Astrocyte (in vitro differentiated cells and primary cell): ENCODE data around the gene ZFPM1. TPM values are rescaled to one million over a fixed set of nuclear protein-coding genes. Genes with fewer than 3 reads are reported as not detected.

Source experiments
- DNase-seq: peaks from one replicate; pipeline ENCODE4 v3.0.0-alpha.2; 2010; ENCODE audit warnings: low read depth
- FAIRE-seq: peaks from 2 replicates; lab custom pipeline; 2011; peaks lifted over from hg19 to GRCh38; lab: Jason Lieb, UNC
- H2AFZ ChIP-seq: 2 replicates; pipeline ENCODE4 v1.6.0; 2012; ENCODE audit warnings: low read depth, low read length, inconsistent platforms
- H3K27ac ChIP-seq: 2 replicates; pipeline ENCODE4 v1.5.1; 2011; ENCODE audit warnings: low read depth, low read length, inconsistent platforms
- H3K27me3 ChIP-seq: 2 replicates; pipeline ENCODE4 v1.6.0; 2011; ENCODE audit warnings: low read length, inconsistent platforms; ENCODE audit not compliant: insufficient read depth
- H3K36me3 ChIP-seq: 2 replicates; pipeline ENCODE4 v1.5.1; 2011; ENCODE audit warnings: low read length, inconsistent platforms; ENCODE audit not compliant: insufficient read depth
- H3K4me1 ChIP-seq: 2 replicates; pipeline ENCODE4 v1.5.1; 2011; ENCODE audit warnings: low read length, inconsistent platforms; ENCODE audit not compliant: insufficient read depth
- H3K4me2 ChIP-seq: 2 replicates; pipeline ENCODE4 v1.6.0; 2012; ENCODE audit warnings: low read length, inconsistent platforms
- H3K4me3 ChIP-seq: 2 replicates; pipeline ENCODE4 v1.5.1; 2011; ENCODE audit warnings: low read depth, mild to moderate bottlenecking, low read length, inconsistent platforms; ENCODE audit not compliant: insufficient read depth
- H3K79me2 ChIP-seq: 2 replicates; pipeline ENCODE4 v1.6.0; 2012; ENCODE audit warnings: mild to moderate bottlenecking, low read length, inconsistent platforms; ENCODE audit not compliant: insufficient read depth
- H3K9ac ChIP-seq: 2 replicates; pipeline ENCODE4 v1.6.0; 2012; ENCODE audit warnings: mild to moderate bottlenecking, low read length, inconsistent platforms
- H3K9me3 ChIP-seq: 2 replicates; pipeline ENCODE4 v1.5.1; 2012; ENCODE audit warnings: low read depth, mild to moderate bottlenecking, low read length, inconsistent platforms; ENCODE audit not compliant: insufficient read depth
- H4K20me1 ChIP-seq: 2 replicates; pipeline ENCODE4 v1.6.0; 2012; ENCODE audit warnings: low read length, inconsistent platforms; ENCODE audit not compliant: insufficient read depth
- H3K27ac Mint-ChIP-seq: one replicate; pipeline ENCODE4 v1.8.0; 2021; ENCODE audit warnings: mild to moderate bottlenecking, mixed read lengths; ENCODE audit not compliant: unreplicated experiment
- H3K27me3 Mint-ChIP-seq: one replicate; pipeline ENCODE4 v1.8.0; 2021; ENCODE audit warnings: low read depth, mixed read lengths; ENCODE audit not compliant: unreplicated experiment
- H3K36me3 Mint-ChIP-seq: one replicate; pipeline ENCODE4 v1.8.0; 2021; ENCODE audit warnings: low read depth, mixed read lengths; ENCODE audit not compliant: unreplicated experiment
- H3K4me1 Mint-ChIP-seq: one replicate; pipeline ENCODE4 v1.8.0; 2021; ENCODE audit warnings: low read depth, mixed read lengths; ENCODE audit not compliant: unreplicated experiment
- H3K4me3 Mint-ChIP-seq: one replicate; pipeline ENCODE4 v1.8.0; 2021; ENCODE audit warnings: mild to moderate bottlenecking, moderate library complexity, mixed read lengths; ENCODE audit not compliant: unreplicated experiment
- H3K9me3 Mint-ChIP-seq: one replicate; pipeline ENCODE4 v1.8.0; 2021; ENCODE audit warnings: mild to moderate bottlenecking, mixed read lengths; ENCODE audit not compliant: unreplicated experiment
- EZH2 ChIP-seq: IDR thresholded peaks from 2 replicates; pipeline ENCODE4 v1.6.1; 2012; ENCODE audit warnings: mild to moderate bottlenecking, low read length, inconsistent platforms; ENCODE audit not compliant: insufficient read depth
- total RNA-seq: library from RNA; stranded (reverse); gene quantifications from 2 replicates; pipeline ENCODE4 v1.2.1, GENCODE V29; 2021
- TF ChIP-seq, protein P1 (sequence below): IDR thresholded peaks from 2 replicates; pipeline ENCODE4 v1.5.1; 2011; ENCODE audit warnings: low read depth, mild to moderate bottlenecking, inconsistent platforms, low read length, moderate library complexity; ENCODE audit not compliant: insufficient read depth

The ZFPM1 gene
- total RNA-seq, 1 donor from 2014 or later, result 8.6 TPM

DNA sequence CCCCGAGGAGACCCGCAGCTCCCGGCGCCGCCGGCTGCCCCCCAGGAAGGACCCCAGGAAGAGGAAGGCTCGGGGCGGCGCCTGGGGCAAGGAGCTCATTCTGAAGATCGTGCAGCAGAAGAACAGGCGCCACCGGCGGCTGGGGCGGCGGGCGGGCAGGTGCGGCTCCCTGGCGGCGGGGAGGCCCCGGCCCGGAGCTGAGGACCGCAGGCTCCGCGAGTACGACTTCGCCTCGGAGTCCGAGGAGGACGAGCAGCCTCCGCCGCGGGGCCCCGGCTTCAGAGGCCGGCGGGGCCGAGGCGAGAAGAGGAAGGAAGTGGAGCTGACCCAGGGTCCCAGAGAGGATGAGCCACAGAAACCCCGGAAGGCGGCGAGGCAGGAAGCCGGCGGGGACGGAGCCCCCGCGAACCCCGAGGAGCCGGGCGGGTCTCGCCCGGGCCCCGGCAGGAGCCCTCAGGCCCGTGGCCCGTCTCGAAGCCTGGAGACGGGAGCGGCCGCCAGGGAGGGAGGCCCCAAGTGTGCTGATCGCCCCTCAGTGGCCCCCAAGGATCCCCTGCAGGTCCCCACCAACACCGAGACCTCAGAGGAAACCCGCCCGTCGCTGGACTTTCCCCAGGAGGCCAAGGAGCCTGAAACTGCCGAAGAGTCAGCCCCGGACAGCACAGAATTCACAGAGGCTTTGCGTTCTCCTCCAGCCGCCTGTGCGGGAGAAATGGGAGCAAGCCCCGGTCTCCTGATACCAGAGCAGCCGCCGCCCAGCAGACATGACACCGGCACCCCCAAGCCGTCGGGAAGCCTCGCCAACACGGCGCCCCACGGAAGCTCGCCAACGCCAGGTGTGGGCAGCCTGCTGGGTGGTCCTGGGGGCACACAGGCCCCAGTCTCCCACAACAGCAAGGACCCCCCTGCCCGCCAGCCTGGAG lies 22.3 kb upstream of the ZFPM1 start:
- no peak overlapping the region for H3K27ac Mint-ChIP-seq
- FAIRE-seq (no peak), DNase-seq (no peak)
- H3K36me3 ChIP-seq, result no peaks in the 10 kb centered on the region
- no peaks in the 10 kb centered on the region for H3K4me1 Mint-ChIP-seq
- no peak overlapping the region for H3K4me3 Mint-ChIP-seq
- H3K4me2 ChIP-seq, result peak overlapping the region; percentile 72
- peak overlapping the region; percentile 9 for H2AFZ ChIP-seq
- peaks cover 2% of the 10 kb centered on the region for H3K36me3 Mint-ChIP-seq
- H4K20me1 ChIP-seq, result no peaks in the 10 kb centered on the region
- H3K27me3 Mint-ChIP-seq, result peaks cover 4% of the 10 kb centered on the region
- no peaks in the 10 kb centered on the region for H3K9me3 ChIP-seq
- H3K4me3 ChIP-seq, result no peak overlapping the region
- H3K79me2 ChIP-seq, result no peaks in the 10 kb centered on the region
- H3K9ac ChIP-seq, result peak overlapping the region; percentile 55
- TF ChIP-seq EZH2, result no peak
- TF ChIP-seq, protein P1, sequence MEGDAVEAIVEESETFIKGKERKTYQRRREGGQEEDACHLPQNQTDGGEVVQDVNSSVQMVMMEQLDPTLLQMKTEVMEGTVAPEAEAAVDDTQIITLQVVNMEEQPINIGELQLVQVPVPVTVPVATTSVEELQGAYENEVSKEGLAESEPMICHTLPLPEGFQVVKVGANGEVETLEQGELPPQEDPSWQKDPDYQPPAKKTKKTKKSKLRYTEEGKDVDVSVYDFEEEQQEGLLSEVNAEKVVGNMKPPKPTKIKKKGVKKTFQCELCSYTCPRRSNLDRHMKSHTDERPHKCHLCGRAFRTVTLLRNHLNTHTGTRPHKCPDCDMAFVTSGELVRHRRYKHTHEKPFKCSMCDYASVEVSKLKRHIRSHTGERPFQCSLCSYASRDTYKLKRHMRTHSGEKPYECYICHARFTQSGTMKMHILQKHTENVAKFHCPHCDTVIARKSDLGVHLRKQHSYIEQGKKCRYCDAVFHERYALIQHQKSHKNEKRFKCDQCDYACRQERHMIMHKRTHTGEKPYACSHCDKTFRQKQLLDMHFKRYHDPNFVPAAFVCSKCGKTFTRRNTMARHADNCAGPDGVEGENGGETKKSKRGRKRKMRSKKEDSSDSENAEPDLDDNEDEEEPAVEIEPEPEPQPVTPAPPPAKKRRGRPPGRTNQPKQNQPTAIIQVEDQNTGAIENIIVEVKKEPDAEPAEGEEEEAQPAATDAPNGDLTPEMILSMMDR, result no peak
- H3K4me1 ChIP-seq, result peaks cover 10% of the 10 kb centered on the region
- H3K9me3 Mint-ChIP-seq, result no peaks in the 10 kb centered on the region
- no peak overlapping the region for H3K27ac ChIP-seq
- H3K27me3 ChIP-seq, result no peaks in the 10 kb centered on the region

DNA sequence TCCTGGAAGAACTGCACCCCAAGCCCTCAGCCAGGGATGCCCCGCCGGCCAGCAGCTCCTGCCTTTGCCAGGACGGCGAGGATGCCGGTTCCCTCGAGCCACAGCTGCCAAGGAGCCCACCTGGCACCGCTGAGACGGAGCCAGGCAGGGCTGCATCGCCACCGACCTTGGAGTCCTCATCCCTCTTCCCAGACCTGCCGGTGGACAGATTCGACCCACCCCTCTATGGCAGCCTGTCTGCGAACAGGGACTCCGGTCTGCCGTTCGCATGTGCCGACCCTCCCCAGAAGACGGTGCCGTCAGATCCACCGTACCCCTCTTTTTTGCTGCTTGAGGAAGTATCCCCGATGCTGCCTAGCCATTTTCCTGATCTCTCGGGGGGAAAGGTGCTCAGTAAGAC lies 21.4 kb upstream of the ZFPM1 start:
- H3K9ac ChIP-seq, result no peak overlapping the region
- H3K27me3 ChIP-seq, result no peaks in the 10 kb centered on the region
- no peaks in the 10 kb centered on the region for H3K79me2 ChIP-seq
- Mint-ChIP-seq H3K27ac (no peak overlapping the region), H3K9me3 (no peaks in the 10 kb centered on the region), H3K4me3 (no peak overlapping the region), H3K27me3 (peaks cover 4% of the 10 kb centered on the region), H3K36me3 (peaks cover 2% of the 10 kb centered on the region), H3K4me1 (no peaks in the 10 kb centered on the region)
- H2AFZ ChIP-seq, result no peak overlapping the region
- no peak overlapping the region for H3K4me2 ChIP-seq
- H4K20me1 ChIP-seq, result no peaks in the 10 kb centered on the region
- H3K9me3 ChIP-seq, result no peaks in the 10 kb centered on the region
- TF ChIP-seq, protein P1, result no peak
- no peak for TF ChIP-seq EZH2
- H3K4me3 ChIP-seq, result no peak overlapping the region
- peaks cover 10% of the 10 kb centered on the region for H3K4me1 ChIP-seq
- FAIRE-seq, result no peak
- no peak overlapping the region for H3K27ac ChIP-seq
- DNase-seq, result no peak
- H3K36me3 ChIP-seq, result no peaks in the 10 kb centered on the region

DNA sequence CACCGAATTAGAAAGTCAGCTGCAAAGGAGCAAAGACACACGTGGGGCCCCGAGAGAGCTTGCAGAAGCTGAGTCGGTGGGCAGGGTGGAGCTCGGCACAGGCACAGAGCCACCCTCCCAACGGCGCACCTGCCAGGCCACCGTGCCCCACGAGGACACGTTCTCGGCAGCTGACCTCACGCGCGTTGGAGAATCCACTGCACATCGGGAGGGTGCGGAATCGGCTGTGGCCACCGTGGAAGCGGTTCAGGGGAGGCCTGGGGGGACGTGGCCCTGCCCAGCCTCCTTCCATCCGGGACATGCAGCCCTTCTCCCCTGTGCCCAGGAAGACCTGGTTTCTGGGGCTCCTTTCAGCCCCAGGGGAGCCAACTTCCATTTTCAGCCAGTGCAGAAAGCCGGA lies 20.9 kb upstream of the ZFPM1 start:
- DNase-seq (no peak), FAIRE-seq (no peak)
- no peak overlapping the region for H3K4me3 ChIP-seq
- no peaks in the 10 kb centered on the region for H4K20me1 ChIP-seq
- no peak overlapping the region for H3K27ac ChIP-seq
- Mint-ChIP-seq H3K27me3 (peaks cover 4% of the 10 kb centered on the region), H3K36me3 (peaks cover 2% of the 10 kb centered on the region), H3K4me1 (no peaks in the 10 kb centered on the region), H3K4me3 (no peak overlapping the region), H3K27ac (no peak overlapping the region), H3K9me3 (no peaks in the 10 kb centered on the region)
- no peaks in the 10 kb centered on the region for H3K9me3 ChIP-seq
- no peaks in the 10 kb centered on the region for H3K79me2 ChIP-seq
- no peak overlapping the region for H3K9ac ChIP-seq
- no peak overlapping the region for H2AFZ ChIP-seq
- no peak overlapping the region for H3K4me2 ChIP-seq
- H3K27me3 ChIP-seq, result no peaks in the 10 kb centered on the region
- TF ChIP-seq EZH2, result no peak
- TF ChIP-seq, protein P1, result no peak
- H3K4me1 ChIP-seq, result peaks cover 10% of the 10 kb centered on the region
- no peaks in the 10 kb centered on the region for H3K36me3 ChIP-seq
